HepG2 (cell line): ENCODE data around the gene ZMIZ1. TPM values are rescaled to one million over a fixed set of nuclear protein-coding genes. Genes with fewer than 3 reads are reported as not detected.

Source experiments
- ADNP ChIP-seq: sonication (generic); formaldehyde crosslinking; IDR thresholded peaks from 2 replicates; pipeline ENCODE4 v1.4.0; 2020; ENCODE audit warnings: missing genetic modification reagents
- CENPT ChIP-seq: sonication (generic); formaldehyde crosslinking; IDR thresholded peaks from 2 replicates; pipeline ENCODE4 v1.8.0; 2022; ENCODE audit warnings: low read depth, mild to moderate bottlenecking, moderate library complexity, missing genetic modification reagents
- CREM ChIP-seq, 2 experiments: sonication (generic) in 1 of 2; formaldehyde crosslinking in 1 of 2; IDR thresholded peaks; 2 replicates each; pipeline versions ENCODE4 v1.4.0 to v1.6.1; 2016 to 2020; ENCODE audit warnings: antibody characterized with exemption in 1 of 2, mild to moderate bottlenecking in 1 of 2, missing genetic modification reagents in 1 of 2
- FIP1L1 ChIP-seq: fragments of 200-400 bp; formaldehyde crosslinking; IDR thresholded peaks from 2 replicates; pipeline ENCODE4 v1.6.1; 2018; ENCODE audit warnings: low read depth, mild to moderate bottlenecking, low read length, moderate library complexity, borderline replicate concordance; ENCODE audit not compliant: insufficient read depth
- HNRNPL ChIP-seq: fragments of 200-400 bp; formaldehyde crosslinking; IDR thresholded peaks from 2 replicates; pipeline ENCODE4 v1.6.1; 2017; ENCODE audit warnings: mild to moderate bottlenecking, low read depth, low read length
- SIN3A ChIP-seq: IDR thresholded peaks from 2 replicates; pipeline ENCODE4 v1.6.1; 2011; ENCODE audit warnings: low read depth, mild to moderate bottlenecking, control low read depth, low read length, borderline replicate concordance
- ZNF333 ChIP-seq: sonication (generic); formaldehyde crosslinking; IDR thresholded peaks from 2 replicates; pipeline ENCODE4 v1.4.0; 2020; ENCODE audit warnings: mild to moderate bottlenecking, missing genetic modification reagents, borderline replicate concordance
- ZNF646 ChIP-seq: sonication (generic); formaldehyde crosslinking; IDR thresholded peaks from 2 replicates; pipeline ENCODE4 v1.9.0; 2021; ENCODE audit warnings: mild to moderate bottlenecking, missing genetic modification reagents
- polyA plus RNA-seq, 8 experiments: library from polyadenylated mRNA; depleted of rRNA in 3 of 8; stranded (reverse) in 7 of 8; unstranded in 1 of 8; fragments of >200 nt; fragmentation: Illumina TruSeq in 4 of 8; extraction: Trizol in 4 of 8; gene quantifications; 2 replicates each; pipeline versions ENCODE4 v1.2.1 to v1.2.3, GENCODE V29; 2011 to 2016; ENCODE audit warnings: low read depth in 4 of 8, missing spikeins in 1 of 8, mixed read lengths in 1 of 8; ENCODE audit not compliant: insufficient read depth in 1 of 8
- total RNA-seq, 5 experiments: library from RNA; depleted of rRNA; stranded (reverse); fragments of >200 nt; fragmentation: Illumina TruSeq; extraction: Trizol; gene quantifications; 2 replicates each; pipeline ENCODE4 v1.2.3, GENCODE V29; 2016; ENCODE audit warnings: low read depth in 1 of 5
- TF ChIP-seq, protein P1 (sequence below): sonication (generic); formaldehyde crosslinking; IDR thresholded peaks from 2 replicates; pipeline ENCODE4 v1.5.0; 2020; ENCODE audit warnings: mild to moderate bottlenecking, low read depth, missing genetic modification reagents, borderline replicate concordance
- TF ChIP-seq, protein P2 (sequence below): IDR thresholded peaks from 2 replicates; pipeline ENCODE4 v1.6.1; 2016; ENCODE audit warnings: low read depth, control low read depth

Gene ZMIZ1
- total and polyA plus RNA-seq, 2 of the 13 experiments (the other 11 are each of a cell fraction or from before 2014, with no cell fraction given): 5.3 to 10.2 TPM

DNA sequence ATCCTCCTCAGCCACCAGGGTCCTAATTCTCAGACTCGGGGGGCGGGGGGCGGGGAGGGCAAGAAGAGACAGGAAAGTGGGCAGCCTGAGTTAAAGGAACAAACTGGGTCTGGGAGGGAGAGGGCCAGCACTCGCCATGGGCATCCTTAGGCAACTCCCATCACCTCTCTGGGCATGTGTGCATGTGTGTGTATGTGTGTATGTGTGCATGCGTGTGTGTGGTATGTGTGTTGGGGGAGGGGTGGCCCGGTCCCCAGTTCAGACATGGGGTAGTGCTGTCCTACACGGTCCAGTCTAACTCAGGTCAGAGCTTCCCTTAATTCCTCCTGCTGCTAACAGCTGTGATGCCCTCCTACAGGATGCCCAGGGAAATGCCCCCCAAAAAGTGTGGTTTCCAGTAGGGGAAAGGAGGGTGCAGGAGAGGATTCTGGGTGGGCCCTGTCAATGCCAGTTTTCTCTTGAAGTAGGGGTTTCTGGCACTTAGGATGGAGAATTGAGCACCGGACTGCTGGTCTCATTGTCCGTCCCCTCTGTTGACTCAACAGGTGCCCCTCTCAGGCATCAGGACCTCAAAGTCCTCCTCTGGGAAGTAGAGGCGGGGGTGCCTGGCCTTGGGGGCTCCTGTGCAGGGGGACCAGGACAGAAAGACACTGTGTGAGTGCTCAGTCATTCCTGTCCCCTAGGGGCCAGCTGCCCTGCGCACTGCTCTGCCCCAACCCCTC is 15.1 kb upstream of the ZMIZ1 start (continued):
- TF ChIP-seq ZNF646 (CRISPR knock-in tag) (no peak), ADNP (no peak), FIP1L1 (no peak), CENPT (CRISPR knock-in tag) (no peak), SIN3A (no peak), HNRNPL (no peak), ZNF333 (CRISPR knock-in tag) (no peak), CREM (IDR thresholded peaks at IDR 0.05) (no peak), CREM (CRISPR knock-in tag; IDR thresholded peaks at IDR 0.05) (no peak)
- TF ChIP-seq, protein P1, sequence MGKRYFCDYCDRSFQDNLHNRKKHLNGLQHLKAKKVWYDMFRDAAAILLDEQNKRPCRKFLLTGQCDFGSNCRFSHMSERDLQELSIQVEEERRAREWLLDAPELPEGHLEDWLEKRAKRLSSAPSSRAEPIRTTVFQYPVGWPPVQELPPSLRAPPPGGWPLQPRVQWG (CRISPR knock-in tag): no peak
- TF ChIP-seq, protein P2, sequence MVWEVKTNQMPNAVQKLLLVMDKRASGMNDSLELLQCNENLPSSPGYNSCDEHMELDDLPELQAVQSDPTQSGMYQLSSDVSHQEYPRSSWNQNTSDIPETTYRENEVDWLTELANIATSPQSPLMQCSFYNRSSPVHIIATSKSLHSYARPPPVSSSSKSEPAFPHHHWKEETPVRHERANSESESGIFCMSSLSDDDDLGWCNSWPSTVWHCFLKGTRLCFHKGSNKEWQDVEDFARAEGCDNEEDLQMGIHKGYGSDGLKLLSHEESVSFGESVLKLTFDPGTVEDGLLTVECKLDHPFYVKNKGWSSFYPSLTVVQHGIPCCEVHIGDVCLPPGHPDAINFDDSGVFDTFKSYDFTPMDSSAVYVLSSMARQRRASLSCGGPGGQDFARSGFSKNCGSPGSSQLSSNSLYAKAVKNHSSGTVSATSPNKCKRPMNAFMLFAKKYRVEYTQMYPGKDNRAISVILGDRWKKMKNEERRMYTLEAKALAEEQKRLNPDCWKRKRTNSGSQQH: no peak
